Nucleus accumbens (tissue), 56 donors: Measurements from ENCODE around the gene FN1.

Experiments
- DNase-seq, 56 donors: peaks; one replicate each; lab custom pipeline; 2025; lab: John Stamatoyannopoulos, UW

Gene FN1

DNA sequence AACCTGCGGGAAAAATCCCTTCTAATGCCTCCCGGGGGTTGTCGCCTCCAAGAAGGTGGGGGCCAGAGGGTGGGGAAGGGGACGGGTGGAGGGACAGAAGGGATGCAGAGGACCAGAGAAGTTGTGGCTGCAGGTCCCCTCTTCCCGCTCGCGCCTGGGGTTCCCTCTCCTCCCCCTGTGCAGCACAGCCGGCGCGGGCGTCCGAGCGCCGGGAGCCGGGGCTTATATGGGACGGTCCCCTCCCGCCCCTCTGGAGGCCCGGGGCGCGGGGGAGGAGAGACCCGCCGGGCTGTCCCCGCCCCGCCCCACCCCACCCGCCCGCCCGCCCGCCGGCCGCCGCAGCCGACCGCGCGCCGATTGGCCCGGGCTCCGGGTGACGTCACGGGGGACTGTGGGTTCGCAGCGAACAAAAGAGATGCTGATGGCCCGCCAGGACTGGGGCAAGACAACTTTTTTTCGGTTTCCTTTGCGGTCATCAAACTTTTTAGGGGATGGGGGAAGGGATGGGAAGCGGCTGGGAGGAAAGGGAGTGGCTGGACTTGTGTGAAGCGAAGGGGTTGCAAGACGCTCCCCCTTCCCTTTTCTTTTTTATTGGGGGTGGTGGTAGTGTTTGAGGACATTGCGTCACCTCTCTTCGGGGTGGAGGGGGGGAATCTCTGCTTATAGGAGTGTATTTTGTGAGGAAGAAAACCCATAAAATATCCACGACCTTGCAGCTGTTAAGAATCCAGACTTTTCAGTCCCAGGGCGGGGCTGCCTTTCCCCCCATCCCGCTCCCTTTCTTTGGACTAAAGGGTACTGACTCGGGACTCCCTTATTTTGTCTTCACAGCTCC, at the start of gene FN1:
Gene FN1 (minus strand): TSS at position 199 of the 835 bp plus-strand sequence. CDS start 266 bp downstream, outside the sequence.
- peak in 52 of 56 donors; percentile 22 to 87 (median 65) for DNase-seq

DNA sequence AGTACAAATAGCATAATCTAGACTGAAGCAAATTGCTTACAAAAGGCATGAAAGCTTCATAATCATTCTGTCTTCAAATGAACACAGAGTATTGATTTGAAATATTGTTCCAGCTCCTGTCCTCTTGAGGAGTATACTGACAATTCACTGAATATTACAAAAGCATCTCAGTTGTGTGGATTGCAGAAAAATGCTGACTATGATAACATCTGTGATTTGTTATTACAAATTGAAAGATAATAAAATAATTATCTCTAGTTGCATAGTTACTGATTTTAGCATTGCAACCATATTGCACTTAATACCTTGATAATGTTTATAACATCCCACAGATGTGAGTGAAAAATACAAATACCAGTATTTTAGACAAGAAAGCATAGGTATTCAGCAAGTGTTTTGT, 49.2 kb upstream of the FN1 start:
- DNase-seq, result no peak

DNA sequence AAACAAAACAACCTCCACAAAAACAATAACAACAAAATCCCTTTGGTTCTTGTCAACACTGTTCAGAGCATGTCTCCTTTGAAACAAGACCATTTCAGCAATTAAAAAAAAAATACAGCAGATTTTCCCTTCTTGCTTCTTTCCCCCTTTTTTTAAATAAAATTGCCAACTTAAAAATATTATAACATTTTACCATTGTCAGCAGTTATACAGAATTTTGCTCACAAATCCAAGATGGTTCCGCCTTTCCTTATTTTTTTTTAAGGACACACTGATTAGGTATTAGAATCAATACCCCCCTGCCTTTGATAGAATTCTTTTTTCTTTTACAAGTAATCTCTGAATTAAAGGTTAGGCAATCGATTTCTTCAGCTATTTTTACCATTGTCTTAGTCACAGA, 48.7 kb upstream of the FN1 start:
- no peak for DNase-seq

DNA sequence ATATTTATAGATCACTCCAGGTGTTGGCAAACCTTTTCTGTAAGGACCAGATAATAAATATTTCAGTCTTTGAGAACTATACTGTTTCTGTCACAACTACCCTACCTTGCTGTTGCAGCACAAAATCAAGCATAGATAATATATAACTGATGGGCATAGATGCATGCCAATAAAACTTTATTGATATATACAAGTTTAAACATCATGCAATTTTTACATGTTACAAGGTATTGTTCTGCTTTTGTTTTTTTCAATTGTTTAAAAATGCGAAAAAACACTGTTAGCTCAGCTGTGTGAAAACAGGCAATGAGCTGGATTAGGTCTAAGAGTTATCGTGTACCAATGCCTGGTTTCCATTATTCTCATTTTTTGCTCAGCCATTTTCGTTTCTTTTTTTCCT, 47.6 kb upstream of the FN1 start:
- no peak for DNase-seq

DNA sequence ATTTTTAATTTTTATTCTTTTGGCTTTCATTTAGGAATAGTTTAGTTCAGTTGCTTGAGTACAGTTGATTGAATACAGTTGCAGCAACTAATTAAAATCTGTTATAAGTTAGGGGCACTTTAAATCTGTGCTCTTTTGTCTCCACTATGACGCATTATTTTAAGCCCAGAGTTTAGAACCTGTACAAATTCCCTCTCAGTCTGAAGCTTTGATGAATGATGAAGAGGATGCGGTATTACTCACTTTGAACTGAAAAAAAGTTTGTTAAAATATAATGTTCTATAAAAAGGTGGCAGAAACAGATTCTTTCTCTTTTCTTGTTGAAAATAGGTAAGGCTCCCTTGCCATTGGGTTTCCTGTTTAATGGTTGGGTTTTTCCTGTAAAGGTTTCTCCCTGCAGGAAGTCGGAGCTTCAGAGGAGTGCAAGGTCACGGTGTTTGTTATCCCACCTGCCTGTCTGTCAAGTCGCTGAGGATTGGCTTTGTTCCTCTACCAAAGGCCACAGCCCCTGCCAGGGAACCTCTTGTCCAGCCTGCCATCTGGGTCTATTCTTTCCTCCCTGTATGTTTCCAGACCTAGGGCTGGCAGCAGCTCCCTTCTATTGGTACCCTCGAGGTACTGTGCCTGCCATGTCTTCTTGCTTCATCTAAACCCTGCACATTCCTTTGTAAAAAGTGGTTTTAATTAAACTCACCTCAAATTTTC, 43.8 kb upstream of the FN1 start:
- no peak for DNase-seq

DNA sequence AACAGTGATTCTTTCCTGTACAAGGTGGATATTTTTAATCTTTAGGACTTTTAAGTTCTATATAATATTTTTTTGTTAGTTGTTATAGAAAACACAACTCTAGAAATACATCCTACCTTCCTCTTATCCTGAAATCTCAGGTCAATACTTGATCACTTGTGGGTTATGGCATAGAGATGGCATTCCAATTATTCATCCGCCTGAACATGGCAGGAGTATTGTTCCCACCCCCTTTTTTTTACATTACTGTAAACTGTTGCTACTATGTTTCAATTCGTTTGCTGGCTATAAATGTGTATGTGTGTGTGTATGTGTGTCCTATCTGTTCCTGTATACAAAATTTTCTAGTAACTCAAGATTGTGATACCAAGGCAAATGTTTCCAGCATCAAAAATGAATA, 43.3 kb upstream of the FN1 start:
- no peak for DNase-seq

DNA sequence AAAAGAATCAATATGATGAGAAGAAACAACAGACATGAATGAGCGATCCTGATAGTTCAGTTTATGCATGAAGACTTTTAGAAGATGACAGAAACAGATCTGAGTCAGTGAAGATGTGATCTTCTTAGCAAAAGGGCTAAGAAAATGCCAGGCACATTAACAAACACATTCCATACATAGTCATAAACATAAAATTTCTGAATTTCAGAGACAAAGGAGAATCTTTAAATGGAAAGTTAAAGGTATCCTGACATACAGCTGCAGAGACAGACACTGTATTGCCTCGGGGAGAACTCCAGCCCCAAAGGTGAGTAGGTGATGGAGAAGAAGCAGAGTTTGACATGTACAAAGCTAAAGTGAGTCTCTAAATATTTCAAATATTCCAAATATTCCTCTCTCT, 40.6 kb upstream of the FN1 start:
- DNase-seq, result no peak

DNA sequence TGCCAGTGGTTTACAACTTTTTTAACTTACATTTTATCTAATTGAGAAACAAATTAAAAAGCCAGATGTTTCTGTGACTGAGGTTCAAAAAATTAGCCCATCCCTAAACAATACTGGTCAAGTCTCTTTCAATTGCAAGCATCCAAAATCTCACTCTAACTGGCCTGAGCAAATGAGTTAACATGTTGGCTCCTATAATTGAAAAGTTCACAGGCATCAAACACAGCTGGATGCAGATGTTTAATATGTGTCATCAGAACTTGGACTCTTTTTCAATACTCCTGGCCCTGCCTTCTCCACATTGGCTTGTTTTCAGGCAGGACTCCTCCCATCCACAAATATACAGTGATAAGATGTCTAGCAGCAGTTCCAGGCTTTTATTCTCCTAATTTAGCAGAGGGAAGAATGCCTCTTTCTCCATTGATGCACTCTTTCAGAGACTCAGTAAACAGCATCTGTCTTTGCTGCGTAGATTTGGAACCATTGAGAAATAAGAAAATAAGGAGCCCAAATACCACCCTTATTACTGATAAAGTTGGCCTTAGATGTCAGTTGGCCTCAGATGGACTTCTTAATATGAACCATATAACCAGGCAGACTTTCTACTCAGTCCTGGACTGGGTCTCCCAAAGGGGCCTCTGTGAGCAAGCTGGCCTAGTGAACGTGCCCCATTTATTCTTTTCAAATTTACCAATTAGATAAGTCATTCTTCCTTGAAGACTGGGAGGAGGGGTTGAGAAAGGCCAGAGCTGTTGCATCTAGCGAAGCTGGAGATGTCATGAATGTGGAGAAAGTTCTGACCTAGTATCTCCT, 30.4 kb upstream of the FN1 start:
- DNase-seq, result no peak

DNA sequence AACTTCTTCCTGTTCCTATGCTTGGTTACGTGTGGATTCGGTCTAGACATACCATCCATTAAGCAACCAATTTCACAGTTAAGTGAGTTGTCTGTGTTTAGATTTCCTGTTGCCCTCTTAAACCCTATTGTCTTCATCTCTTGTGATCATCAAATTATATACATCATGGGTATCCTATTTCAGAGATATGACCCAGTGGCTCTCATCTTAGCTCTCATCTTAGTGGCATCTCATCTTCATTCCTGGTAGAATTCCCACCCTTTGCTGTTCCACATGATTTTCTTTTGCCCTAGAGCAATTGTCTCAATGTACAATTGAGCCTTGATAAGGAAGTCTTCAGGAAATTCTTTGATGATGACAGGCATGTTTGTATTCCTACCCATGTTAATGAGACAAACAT, 29.4 kb upstream of the FN1 start:
- DNase-seq, result no peak

DNA sequence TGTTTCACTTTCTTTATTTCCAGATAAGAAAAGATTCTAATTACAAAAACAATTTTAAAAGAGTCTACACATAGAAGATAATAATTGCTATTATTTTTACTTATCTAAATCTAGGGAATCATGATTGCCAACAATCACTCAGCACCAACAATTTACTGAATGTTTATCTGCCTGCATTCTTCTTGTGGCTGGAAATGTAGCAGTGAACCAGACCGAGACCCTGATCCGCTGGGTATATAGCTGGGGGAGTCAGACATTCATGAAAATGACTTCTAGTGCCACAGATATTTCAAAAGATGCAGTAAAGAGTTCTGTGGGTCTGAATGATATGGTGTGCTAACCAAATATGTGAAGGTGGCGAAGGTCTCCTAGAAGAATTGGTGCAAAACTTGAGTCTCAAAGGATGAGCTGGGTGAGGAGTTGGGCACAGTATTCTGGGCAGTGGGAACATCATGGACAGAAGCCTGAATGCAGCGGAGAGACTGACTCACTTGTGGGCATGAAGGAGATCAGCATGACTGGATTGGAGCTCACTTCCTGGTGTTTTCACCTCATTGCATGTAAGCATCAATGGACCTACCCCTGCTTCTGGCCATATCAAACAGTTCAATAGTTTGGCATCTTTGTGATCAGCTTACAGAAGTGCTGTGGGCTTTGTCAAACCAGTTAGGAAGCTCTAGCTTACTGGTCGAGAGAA, 26.1 kb upstream of the FN1 start:
- no peak for DNase-seq

DNA sequence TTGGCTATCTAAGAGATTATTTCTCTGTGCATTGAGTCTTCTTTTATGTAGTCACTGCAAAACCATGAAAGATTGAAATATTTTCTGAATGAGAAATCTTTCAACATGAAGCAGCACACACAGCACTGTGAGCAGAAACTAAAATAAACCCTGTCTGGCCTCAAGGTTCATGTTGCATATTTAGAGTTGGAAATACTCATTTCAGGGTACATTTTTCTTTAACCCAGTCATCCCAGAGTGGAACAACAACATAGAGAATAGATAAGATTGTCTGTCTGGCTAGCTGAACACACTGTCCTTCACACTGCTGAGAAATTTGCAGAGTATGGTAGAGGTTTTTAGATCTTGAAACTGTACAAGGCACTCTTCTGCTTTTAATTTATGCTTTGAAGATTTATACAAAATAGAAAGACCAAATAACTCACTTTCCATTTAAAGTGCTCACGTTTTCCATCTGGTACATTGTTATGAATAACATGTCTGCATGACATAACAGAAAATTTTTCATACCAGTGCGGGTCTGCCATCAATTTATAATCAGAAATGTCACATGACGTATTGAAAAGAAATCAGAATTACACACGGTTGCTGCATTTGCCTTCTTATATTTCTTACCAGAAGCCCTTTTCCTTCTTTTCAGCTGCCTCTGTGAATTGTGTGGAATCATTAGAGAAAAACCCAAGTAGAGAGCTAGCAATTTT, 25.0 kb upstream of the FN1 start:
- DNase-seq, result no peak

DNA sequence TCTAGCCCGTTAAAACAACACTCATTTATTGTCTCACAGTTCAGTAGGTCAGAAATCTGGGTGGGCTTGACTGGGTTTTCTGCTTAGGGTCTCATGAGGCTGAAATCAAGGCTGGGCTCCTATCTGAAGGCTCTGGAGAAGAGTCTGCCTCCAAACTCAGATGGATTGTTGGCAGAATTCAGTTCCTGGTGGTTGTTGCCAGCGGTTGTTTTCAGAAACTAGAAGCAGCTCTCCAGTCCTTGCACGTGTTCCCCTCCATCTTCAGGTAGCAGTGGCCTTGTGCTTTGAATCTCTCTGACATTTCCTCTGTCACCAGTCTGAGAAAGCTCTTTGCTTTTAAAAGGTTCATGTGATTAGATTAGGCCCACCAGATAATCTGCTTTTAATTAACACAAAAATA, 20.1 kb upstream of the FN1 start:
- no peak for DNase-seq

DNA sequence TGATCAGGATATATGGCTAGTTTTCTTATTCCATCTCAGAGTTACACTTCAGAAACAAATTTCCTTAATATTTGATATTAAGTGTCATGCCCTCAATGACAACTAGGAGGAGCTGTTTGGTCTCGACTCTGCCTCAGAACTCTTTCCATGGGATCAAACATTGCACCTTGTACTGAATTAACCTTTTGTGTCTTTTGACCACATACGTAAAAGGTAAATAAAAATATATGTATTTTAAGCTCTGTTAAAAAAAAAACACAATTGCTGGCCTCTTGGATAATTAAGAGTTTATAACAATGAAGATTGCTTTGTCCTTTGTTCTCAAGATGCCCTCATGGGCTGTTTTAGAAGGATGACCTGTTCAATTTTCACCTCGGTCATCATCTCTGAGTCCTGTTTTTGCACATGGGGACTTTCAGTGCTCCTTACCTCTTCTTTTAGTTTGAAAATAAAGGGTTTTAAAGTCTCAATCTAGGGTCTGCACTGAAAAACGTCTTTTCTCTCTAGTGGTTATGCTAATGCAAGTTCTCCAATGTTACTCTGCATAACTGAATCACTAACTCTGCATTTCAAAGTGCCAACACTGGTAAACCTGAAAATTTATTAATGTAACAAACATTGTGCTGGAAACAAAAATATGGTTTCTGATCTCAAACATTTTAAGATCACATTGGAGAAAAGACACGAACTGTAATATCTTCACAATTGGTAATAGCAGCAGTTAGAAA, 18.8 kb upstream of the FN1 start:
- DNase-seq, result peak in 1 of 56 donors; percentile 1

DNA sequence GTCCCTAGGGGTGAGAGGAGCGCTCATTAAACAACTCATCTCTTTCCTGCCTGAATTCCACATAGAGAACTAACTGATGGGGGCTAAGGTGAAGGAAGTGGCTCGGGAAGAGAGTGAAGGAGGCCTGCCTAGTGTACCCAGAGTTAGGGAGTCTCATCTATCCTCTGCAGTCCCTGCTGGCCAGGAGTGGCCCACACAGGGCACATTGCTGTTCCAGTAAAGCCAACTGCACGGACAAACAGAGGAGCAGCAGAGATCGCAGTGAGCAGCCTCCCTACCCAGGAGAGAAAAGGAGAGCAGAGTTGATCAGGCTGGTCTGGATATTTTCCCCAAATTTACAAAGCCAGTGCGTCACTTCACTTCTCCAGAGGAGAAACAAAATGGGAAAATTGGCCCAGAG, 16.9 kb upstream of the FN1 start:
- DNase-seq, result no peak

DNA sequence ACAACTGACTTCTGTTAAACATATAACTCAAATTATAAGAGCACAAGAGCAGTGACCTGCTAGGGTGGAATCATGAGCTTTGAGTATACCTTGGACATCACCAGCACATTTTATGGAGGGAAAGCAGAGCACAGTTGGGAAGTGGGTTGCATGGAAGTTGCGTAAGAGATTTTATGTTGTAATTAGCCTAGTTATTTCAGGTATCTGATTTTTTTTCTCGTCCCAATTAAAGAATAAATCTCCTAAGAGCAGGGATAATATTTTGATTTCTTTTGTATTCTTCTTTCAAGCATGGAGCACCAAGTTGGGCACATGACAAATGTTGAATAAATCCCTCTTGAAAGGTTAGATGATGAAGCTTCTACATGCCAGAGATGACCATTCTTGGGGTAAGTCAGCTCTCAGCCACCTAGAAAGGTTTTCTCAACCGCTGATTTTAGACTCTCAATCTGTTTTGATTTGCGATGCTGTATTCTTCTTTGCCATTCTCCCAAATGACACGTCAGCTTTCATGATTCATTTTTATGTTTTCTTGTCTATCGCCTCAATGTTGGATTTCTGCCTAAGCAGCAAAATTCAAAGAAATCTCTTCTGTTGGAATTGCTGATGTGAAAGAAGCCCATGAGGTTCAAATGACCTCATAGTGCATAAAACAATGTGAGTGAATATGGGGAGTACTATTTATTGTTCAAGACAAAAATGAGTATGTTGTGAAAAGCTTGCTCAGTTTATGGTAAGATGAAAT, 15.3 kb upstream of the FN1 start:
- DNase-seq, result no peak

DNA sequence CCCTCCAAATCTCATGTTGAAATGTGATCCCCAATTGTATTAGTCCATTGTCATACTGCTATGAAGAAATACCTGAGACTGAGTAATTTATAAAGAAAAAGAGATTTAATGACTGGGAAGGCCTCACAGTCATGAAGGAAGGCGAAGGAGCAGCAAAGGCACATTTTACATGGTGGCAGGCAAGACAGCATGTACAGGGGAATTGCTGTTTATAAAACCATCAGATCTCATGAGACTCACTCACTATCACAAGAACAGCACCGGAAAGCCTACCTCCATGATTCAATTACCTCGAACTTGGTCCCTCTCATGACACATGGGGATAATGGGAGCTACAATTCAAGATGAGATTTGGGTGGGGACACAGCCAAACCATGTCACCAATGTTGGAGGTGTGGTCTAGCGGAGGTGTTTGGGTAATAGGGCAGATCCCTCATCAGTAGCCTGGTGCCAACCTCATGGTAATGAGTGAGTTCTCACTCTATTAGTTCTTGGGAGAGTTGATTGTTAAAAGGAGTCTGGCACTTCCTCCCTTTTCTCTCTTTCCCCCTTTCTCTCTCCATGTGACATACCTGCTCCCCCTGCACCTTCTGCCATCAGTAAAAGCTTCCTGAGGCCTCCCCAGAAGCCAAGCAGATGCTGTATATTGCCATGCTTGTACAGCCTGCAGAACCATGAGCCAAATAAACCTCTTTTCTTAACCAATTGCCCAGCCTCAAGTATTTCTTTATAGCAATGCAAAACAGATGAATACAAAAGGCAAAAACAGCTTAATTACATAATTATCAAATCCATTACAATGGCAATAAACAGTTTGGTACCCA, 14.5 kb upstream of the FN1 start:
- no peak for DNase-seq

DNA sequence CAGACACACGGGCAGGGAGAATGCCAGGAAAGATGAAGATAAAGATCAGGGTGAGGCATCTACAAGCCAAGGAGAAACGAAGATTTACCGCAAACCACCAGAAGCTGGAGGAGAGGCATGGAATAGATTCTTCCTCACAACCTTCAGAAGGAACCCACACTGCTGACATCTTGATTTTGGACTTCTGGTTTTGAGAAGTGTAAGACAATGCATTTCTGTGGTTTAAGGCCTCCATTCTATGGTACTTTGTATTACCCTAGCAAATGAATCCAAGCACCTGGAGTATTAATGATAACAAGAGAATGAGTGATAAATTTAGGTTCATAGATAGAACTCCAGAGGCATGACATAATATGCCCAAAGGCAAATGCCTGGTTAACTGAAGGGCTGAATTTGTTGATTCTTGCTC, 11.8 kb upstream of the FN1 start:
- no peak for DNase-seq

DNA sequence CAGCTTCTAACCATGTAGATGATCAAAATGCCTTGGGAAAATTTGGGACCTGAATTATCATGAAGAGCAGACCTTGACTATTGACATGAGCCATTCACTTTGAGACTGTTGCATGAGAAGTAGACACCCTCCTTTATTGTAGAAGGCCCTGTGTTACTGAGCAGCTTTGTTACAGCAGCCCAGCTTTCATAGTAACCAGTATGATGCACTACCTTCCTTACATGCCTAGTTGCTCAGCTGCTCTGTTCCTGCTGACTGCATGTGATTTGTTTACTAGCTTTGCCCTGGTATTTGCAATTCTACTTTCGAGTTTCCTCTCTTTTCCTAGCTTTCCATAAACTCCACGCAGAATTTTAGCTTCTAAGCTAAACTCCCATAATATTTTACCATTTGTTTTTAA, 11.2 kb upstream of the FN1 start:
- no peak for DNase-seq
